BLaER1 treated with 17β-estradiol and CSF1 and Interleukin-3, amounts not matched to agents 10 nM and 100 nM (cell line): ENCODE data around the gene SLC38A5.

Experiments
- H3K27ac ChIP-seq, 11 experiments: shearing (Covaris generic); formaldehyde crosslinking; 2 replicates each; pipeline ENCODE4 v1.8.1; 2022
- H3K27me3 ChIP-seq, 11 experiments: shearing (Covaris generic); formaldehyde crosslinking; 2 replicates each; pipeline ENCODE4 v1.8.1; 2022
- H3K36me3 ChIP-seq, 11 experiments: shearing (Covaris generic); formaldehyde crosslinking; 2 replicates each; pipeline ENCODE4 v1.8.1; 2022
- H3K4me1 ChIP-seq, 10 experiments: shearing (Covaris generic); formaldehyde crosslinking; 2 replicates each; pipeline ENCODE4 v1.8.1; 2022
- H3K4me2 ChIP-seq, 11 experiments: shearing (Covaris generic); formaldehyde crosslinking; 2 replicates each; pipeline ENCODE4 v1.8.1; 2022
- H3K4me3 ChIP-seq, 10 experiments: shearing (Covaris generic); formaldehyde crosslinking; 2 replicates each; pipeline ENCODE4 v1.8.1; 2022
- H3K9ac ChIP-seq, 11 experiments: shearing (Covaris generic); formaldehyde crosslinking; 2 replicates each; pipeline ENCODE4 v1.8.1; 2022
- H3K9me3 ChIP-seq, 11 experiments: shearing (Covaris generic); formaldehyde crosslinking; replicated peaks in 1 of 11; 2 replicates each; pipeline ENCODE4 v1.8.1; 2022
- H4K20me1 ChIP-seq, 11 experiments: shearing (Covaris generic); formaldehyde crosslinking; 2 replicates each; pipeline ENCODE4 v1.8.1; 2022
- Cebpa-rat ChIP-seq, 11 experiments: shearing (Covaris generic); IDR thresholded peaks; 2 replicates each; pipeline ENCODE4 v1.8.1; 2022

Gene SLC38A5

DNA sequence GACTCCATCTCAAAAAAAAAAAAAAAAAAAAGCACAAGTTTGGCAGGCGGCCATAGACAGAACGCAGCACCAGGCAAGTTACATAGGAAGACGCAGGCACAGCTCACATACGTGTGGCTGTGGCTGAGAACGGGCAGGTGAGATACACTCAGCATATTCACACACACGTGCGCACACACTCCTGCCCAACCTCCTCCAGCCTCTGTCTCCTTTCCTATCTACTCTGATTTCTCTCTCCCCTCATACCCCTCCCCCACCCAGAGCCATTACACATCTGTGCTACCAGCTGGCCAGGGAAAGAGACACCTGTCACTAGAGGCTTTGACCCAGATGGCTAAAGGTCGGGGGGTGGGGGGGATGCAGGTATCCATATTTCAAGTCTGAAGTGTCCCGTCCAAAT, 2.2 kb upstream of the SLC38A5 start:
- H3K4me2 ChIP-seq = no peak overlapping the region
- no peak overlapping the region for H3K27ac ChIP-seq
- no peak overlapping the region for H3K9ac ChIP-seq

DNA sequence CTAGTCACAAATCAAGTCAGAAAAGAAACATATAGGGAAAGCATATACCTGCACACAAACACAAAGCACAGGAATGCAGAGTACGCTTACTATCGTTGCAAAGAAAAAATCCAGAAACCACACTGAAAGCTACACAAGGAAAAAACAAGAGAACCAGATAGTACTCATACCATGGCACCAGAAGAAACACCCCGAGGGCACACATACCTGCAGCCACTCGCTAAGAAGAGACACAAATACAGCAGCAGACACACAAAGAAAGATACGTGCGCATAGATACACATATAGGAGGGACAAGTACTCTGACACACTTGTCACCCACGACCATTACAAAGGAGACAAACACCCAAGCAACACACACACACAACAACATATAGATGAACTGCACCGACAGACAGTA, 1.4 kb upstream of the SLC38A5 start:
- Histone ChIP-seq H3K36me3 (peaks cover 0 to 4% (median 0%) of the 10 kb centered on the region in 11 experiments; a peak in 1 of 22 replicates), H3K4me2 (no peak overlapping the region), H3K9me3 (no peaks in the 10 kb centered on the region; a peak in 1 of 22 replicates), H3K4me3 (no peak overlapping the region), H3K27ac (no peak overlapping the region), H4K20me1 (peaks cover 0 to 3% (median 0%) of the 10 kb centered on the region in 11 experiments; a peak in 2 of 22 replicates), H3K4me1 (peaks cover 24 to 42% (median 32%) of the 10 kb centered on the region in 10 experiments; a peak in 19 of 20 replicates), H3K9ac (no peak overlapping the region), H3K27me3 (peaks cover 24 to 87% (median 53%) of the 10 kb centered on the region in 11 experiments; a peak in 21 of 22 replicates)
- TF ChIP-seq Cebpa-rat (IDR thresholded peaks at IDR 0.05) = no peak

More for the DNA sequence above, 2.2 kb upstream of the SLC38A5 start:
- H3K4me1 ChIP-seq = peaks cover 25 to 40% (median 32%) of the 10 kb centered on the region in 10 experiments; a peak in 19 of 20 replicates
- peaks cover 17 to 80% (median 46%) of the 10 kb centered on the region in 11 experiments; a peak in 21 of 22 replicates for H3K27me3 ChIP-seq
- no peak overlapping the region for H3K4me3 ChIP-seq
- H4K20me1 ChIP-seq = peaks cover 0 to 3% (median 0%) of the 10 kb centered on the region in 11 experiments; a peak in 5 of 22 replicates
- no peak for TF ChIP-seq Cebpa-rat (IDR thresholded peaks at IDR 0.05)
- no peaks in the 10 kb centered on the region for H3K36me3 ChIP-seq
- H3K9me3 ChIP-seq = no peaks in the 10 kb centered on the region; a peak in 1 of 22 replicates

DNA sequence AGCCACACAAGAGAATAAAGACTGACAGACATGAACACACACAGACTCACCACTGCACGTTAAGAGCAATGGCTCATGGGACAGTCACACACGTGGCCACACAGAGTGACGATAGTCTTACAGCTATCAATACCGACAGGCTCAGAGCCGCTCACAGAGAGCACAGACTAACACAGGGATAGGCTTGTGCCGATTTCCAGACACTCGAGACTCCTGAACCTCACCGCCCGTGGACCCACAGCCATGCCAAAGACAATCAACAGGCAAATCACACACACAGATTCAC, 716 bp upstream of the SLC38A5 start:
- Histone ChIP-seq H3K27me3 (peaks cover 24 to 82% (median 54%) of the 10 kb centered on the region in 11 experiments; a peak in 21 of 22 replicates), H3K9me3 (no peaks in the 10 kb centered on the region; a peak in 1 of 22 replicates), H3K36me3 (peaks cover 0 to 4% (median 0%) of the 10 kb centered on the region in 11 experiments; a peak in 1 of 22 replicates), H3K4me3 (no peak overlapping the region), H3K27ac (no peak overlapping the region), H4K20me1 (peaks cover 0 to under 1% (median 0%) of the 10 kb centered on the region in 11 experiments; a peak in 4 of 22 replicates), H3K4me2 (no peak overlapping the region), H3K4me1 (peaks cover 24 to 47% (median 34%) of the 10 kb centered on the region in 10 experiments; a peak in 19 of 20 replicates), H3K9ac (no peak overlapping the region)
- TF ChIP-seq Cebpa-rat (IDR thresholded peaks at IDR 0.05) = no peak

DNA sequence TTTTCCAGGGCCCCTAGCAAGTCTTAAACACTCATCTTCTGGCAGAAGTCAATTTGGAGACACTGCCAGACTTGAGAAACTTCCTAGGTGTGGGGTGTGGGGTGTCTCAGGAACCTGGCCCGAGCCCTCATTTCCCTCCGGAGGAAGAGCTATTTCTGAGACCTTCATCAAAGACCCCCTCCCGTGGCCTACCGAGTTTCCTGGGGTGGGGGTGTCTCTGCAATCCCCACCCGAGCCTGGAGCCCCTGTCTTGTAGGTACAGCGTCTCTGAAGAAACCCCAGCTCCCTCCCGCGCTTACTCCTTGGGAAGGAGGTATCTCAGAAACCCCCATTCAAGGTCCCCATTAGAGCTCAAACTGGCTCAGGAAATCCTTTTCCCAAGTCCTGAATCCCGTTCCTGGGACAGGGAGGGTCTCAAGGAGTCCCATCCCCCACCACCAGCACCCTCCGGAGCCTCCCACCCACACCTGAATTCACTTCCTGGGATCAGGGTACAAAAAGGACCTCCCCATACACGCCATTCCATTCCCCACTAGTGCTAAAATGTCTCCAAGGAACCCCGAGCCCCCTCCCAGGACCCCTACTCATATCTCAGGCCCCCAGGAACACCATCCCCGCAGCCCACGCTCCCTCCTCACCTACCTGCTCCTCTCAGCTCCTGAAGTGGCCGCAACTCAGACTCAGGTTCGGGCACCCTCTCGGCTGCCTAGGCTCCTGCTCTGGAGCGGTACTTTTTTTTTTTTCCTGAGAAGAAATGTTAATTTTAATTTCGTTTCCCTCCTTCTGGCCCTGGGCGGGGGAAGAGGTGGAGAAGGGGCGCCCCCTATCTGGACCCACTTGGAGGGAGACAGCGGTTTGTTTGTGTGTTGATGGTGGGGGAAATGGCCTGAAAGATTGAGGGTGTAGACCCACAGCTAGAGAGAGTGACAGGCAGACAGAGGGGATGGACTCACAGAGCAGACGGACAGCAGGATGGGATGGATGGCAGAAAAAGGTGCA, 1.1 kb downstream of the SLC38A5 start:
- Histone ChIP-seq H3K4me1 (peaks cover 14 to 42% (median 32%) of the 10 kb centered on the region in 10 experiments; a peak in 19 of 20 replicates), H3K36me3 (peaks cover 0 to 9% (median 0%) of the 10 kb centered on the region in 11 experiments; a peak in 4 of 22 replicates), H3K27ac (peak overlapping the region in 10 of 11 experiments; percentile 46 to 86 (median 80); a peak in 20 of 22 replicates), H3K27me3 (peaks cover 24 to 81% (median 54%) of the 10 kb centered on the region in 11 experiments; a peak in 21 of 22 replicates), H3K4me3 (peak overlapping the region; percentile 50 to 78 (median 74)), H3K9ac (peak overlapping the region; percentile 66 to 88 (median 81)), H3K9me3 (no peaks in the 10 kb centered on the region), H4K20me1 (peaks cover 0 to 12% (median 0%) of the 10 kb centered on the region in 11 experiments; a peak in 4 of 22 replicates), H3K4me2 (peak overlapping the region; percentile 76 to 85 (median 83))
- no peak for TF ChIP-seq Cebpa-rat (IDR thresholded peaks at IDR 0.05)

DNA sequence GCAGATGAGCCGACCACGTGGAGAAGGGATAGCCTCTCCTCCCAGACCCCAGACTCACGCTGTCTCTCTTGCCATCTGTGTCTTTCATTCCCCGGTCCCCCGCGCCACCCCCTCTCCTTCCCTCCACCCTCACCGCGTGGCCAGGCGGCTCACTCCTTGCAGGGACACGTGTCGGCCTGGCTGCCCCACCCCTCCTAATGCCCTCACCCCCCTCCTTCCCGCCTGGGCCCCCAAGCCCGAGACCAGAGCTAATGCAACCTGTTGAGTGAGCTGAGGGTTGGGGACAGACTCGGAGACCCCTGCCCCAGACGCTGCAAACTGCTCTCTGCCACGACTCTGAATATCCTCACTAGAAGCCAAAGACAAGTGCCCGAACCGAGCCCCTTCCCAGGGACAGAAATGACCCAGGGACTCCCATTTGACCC, 1.8 kb downstream of the SLC38A5 start:
- Histone ChIP-seq H3K9ac (peak overlapping the region; percentile 66 to 88 (median 81)), H3K27me3 (peaks cover 24 to 76% (median 50%) of the 10 kb centered on the region in 11 experiments; a peak in 21 of 22 replicates), H3K9me3 (no peaks in the 10 kb centered on the region), H3K27ac (peak overlapping the region in 10 of 11 experiments; percentile 46 to 86 (median 80); a peak in 20 of 22 replicates), H3K4me1 (peaks cover 7 to 35% (median 25%) of the 10 kb centered on the region in 10 experiments; a peak in 19 of 20 replicates), H3K4me3 (peak overlapping the region; percentile 50 to 78 (median 74)), H4K20me1 (peaks cover 0 to 12% (median 0%) of the 10 kb centered on the region in 11 experiments; a peak in 4 of 22 replicates), H3K4me2 (peak overlapping the region; percentile 76 to 85 (median 83)), H3K36me3 (peaks cover 0 to 9% (median 0%) of the 10 kb centered on the region in 11 experiments; a peak in 4 of 22 replicates)
- no peak for TF ChIP-seq Cebpa-rat (IDR thresholded peaks at IDR 0.05)

DNA sequence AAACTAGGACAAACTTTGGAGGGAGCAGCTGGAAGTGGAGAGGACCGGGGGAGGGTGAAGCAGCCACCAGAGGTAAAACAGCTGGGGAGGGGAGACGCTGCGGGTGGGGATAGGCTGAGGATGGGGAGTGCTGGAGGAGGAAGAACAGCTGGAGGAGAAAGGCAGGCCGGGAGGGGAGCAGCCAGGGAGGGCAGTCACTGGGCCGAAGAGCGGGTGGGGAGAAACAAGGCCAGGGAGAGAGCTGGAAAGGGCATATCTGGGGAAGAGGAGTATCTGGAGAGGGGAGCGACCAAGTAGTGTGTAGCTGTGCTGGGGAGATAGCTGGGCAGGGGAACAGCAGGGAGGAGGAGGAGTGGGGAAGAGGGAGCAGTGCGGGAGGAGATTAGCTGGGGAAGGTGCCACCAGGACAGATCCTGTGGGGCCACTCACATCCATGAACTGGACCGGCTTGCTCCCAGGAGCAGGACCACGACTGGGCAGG, 2.7 kb downstream of the SLC38A5 start:
- peak overlapping the region in 10 of 11 experiments; percentile 72 to 88 (median 82); a peak in 19 of 22 replicates for H3K9ac ChIP-seq

DNA sequence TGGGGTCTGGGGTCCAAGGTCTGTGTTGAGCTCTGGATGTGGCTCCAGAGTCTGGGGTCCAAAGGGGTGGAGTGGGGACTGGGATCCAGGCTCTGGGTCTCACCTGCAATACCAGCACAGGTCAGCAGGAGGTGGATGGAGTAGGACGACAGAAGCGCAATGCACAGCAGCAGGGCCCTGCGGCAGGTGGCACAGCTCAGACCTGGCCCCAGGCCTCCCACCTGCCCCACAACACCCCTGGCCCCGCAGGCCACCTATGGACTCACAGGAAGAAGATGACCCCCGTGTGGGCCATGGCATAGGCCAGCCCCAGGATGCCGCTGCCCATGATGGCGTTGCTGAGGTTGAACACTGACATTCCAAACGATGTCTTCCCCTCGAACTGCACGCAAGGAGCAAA, 3.4 kb downstream of the SLC38A5 start:
- Histone ChIP-seq H3K9me3 (no peaks in the 10 kb centered on the region), H3K4me1 (peaks cover 7 to 44% (median 27%) of the 10 kb centered on the region in 10 experiments; a peak in 18 of 20 replicates), H3K9ac (0 out of 22 replicates have a peak overlapping the region, but pooled peaks of 1 of the 11 experiments have one; percentile 84), H3K4me2 (peak overlapping the region in 9 of 11 experiments; percentile 76 to 84 (median 83); a peak in 17 of 22 replicates), H3K36me3 (peaks cover 0 to 23% (median 10%) of the 10 kb centered on the region in 11 experiments; a peak in 11 of 22 replicates), H4K20me1 (peaks cover 0 to 17% (median 0%) of the 10 kb centered on the region in 11 experiments; a peak in 5 of 22 replicates), H3K4me3 (peak overlapping the region in 7 of 10 experiments; percentile 69 to 78 (median 74); a peak in 10 of 20 replicates), H3K27ac (no peak overlapping the region), H3K27me3 (peaks cover 26 to 77% (median 59%) of the 10 kb centered on the region in 11 experiments; a peak in 21 of 22 replicates)
- TF ChIP-seq Cebpa-rat (IDR thresholded peaks at IDR 0.05) = no peak

More for the DNA sequence above, 2.7 kb downstream of the SLC38A5 start:
- Histone ChIP-seq H3K4me1 (peaks cover 7 to 39% (median 25%) of the 10 kb centered on the region in 10 experiments; a peak in 18 of 20 replicates), H3K9me3 (no peaks in the 10 kb centered on the region), H3K36me3 (peaks cover 0 to 18% (median 5%) of the 10 kb centered on the region in 11 experiments; a peak in 9 of 22 replicates), H3K4me3 (peak overlapping the region in 9 of 10 experiments; percentile 68 to 78 (median 74); a peak in 19 of 20 replicates), H3K27ac (peak overlapping the region in 8 of 11 experiments; percentile 74 to 86 (median 80); a peak in 18 of 22 replicates), H3K4me2 (peak overlapping the region; percentile 76 to 85 (median 83)), H4K20me1 (peaks cover 0 to 13% (median 0%) of the 10 kb centered on the region in 11 experiments; a peak in 4 of 22 replicates), H3K27me3 (peaks cover 26 to 76% (median 57%) of the 10 kb centered on the region in 11 experiments; a peak in 21 of 22 replicates)
- no peak for TF ChIP-seq Cebpa-rat (IDR thresholded peaks at IDR 0.05)
